AG09309 (cell line): ENCODE measurements around the gene B3GALNT1.
A peak's percentile ranks its signal among the peaks of the same experiment; 100 is the strongest.
"Not testable (repeated sequence)": the region's sequence is repeated elsewhere in the genome, so short reads cannot be mapped to it uniquely, and the experiment has no call there.

Experiments used
- DNase-seq: peaks from one replicate; pipeline ENCODE4 v3.0.0-alpha.2; 2010; ENCODE audit warnings: low read depth
- H3K4me3 ChIP-seq: 2 replicates; pipeline ENCODE4 v1.5.1; 2011; ENCODE audit warnings: mild to moderate bottlenecking, low read depth, low read length, moderate library complexity; ENCODE audit not compliant: control insufficient read depth
- CTCF ChIP-seq: IDR thresholded peaks from 2 replicates; pipeline ENCODE4 v1.5.1; 2011; ENCODE audit warnings: mild to moderate bottlenecking, low read depth, low read length, inconsistent platforms; ENCODE audit not compliant: insufficient read depth, control insufficient read depth; ENCODE audit errors: missing control alignments

Gene B3GALNT1

GRCh38 chr3:161035711-161036110 is 69.4 kb downstream of the B3GALNT1 start:
- TF ChIP-seq CTCF: no peak
- DNase-seq: peak; percentile 23
- no peak overlapping the region for H3K4me3 ChIP-seq

- DNase-seq, H3K4me3 ChIP-seq: not testable (repeated sequence)
These were observed 70.1 kb downstream of the B3GALNT1 start for GRCh38 chr3:161034913-161035550.
